GM20000 (cell line): ENCODE data around the gene ZNF438.
"Not testable (repeated sequence)": the region's sequence is repeated elsewhere in the genome, so short reads cannot be mapped to it uniquely, and the experiment has no call there.

Experiments used
- DNase-seq: peaks from one replicate; pipeline ENCODE4 v3.0.0; 2012; ENCODE audit warnings: low spot score
- CTCF ChIP-seq: IDR thresholded peaks from 2 replicates; pipeline ENCODE4 v1.5.1; 2012; ENCODE audit warnings: mild to moderate bottlenecking, control low read depth; ENCODE audit errors: extremely low read depth, missing control alignments

The ZNF438 gene

DNA sequence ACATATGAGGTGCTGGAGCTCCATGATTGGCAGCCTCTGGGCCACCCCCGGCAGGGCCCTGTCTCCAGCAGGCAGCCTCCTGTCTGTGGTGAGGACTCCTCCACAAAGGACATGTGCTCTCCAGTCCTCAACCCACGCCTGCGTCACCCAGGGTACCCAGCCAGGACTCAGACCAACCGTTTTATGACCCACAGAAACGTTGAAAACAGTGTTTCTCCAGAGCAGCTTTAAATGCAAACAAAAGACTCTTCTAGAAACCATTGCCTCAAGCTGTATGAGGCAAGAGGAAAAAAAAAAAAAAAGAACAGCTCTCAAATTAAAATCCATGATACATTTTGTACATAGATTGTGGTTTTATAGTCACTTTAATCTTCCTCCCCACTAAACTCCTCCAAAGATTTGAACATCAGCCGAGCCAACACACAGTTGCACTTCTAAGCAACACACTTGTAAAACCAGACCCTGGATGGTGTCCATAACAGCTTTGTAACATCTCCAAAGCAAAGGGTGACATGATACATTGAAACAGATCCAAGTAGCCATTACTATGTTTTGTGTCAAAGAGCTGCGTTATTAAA lies 227.1 kb downstream of the ZNF438 start:
- no peak for TF ChIP-seq CTCF
- DNase-seq = no peak

GRCh38 chr10:30803892-30804322 lies 227.8 kb downstream of the ZNF438 start:
- DNase-seq = no peak
- TF ChIP-seq CTCF = no peak

DNA sequence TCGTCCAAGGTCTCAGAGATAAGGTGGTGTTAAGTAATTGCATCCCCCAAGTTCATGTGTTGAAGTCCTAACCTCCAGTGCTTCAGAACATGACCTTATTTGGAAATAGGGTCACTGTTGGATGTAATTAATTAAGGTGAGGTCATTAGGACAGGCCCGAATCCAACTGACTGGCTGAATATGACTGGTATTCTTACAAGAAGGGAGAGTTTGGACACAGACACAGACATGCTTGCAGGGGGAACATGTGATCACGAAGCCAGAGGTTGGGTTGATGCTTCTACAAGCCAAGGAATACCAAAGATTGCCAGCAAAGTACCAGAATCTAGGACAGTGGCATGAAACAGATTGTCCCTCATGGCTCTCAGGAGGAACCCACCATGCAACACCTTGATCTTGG lies 228.6 kb downstream of the ZNF438 start:
- no peak for DNase-seq
- TF ChIP-seq CTCF = no peak

- TF ChIP-seq CTCF = no peak
Measured at GRCh38 chr10:30800368-30800767, 231.3 kb downstream of the ZNF438 start.

DNA sequence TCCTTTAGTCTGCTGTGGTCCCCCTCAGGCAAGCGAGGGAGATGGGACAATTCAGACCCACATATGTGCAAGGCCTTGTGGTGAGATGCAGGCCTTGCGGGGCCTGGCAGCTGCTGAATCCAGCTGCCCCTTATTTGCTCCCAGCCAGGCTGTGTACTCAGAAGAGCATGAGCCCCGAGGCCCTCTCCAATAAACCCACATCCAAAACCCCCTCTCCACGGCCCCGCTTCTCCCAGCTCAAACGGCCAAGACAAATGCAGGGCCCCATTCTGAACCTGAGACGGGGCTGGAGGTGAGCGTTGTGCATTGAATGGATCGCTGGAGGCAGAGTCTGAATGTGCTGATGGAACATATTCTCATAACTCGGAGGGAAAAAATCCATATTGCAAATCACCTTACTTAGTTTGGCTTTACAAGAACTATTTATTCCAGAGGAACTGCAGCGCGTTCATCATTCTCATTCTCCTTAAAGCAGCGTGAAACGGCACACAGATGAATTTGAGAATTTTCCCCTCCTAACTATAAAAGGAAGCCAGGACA lies 232.9 kb downstream of the ZNF438 start:
- no peak for TF ChIP-seq CTCF
- DNase-seq = no peak

More at GRCh38 chr10:30800368-30800767, 231.3 kb downstream of the ZNF438 start:
- no peak for DNase-seq

DNA sequence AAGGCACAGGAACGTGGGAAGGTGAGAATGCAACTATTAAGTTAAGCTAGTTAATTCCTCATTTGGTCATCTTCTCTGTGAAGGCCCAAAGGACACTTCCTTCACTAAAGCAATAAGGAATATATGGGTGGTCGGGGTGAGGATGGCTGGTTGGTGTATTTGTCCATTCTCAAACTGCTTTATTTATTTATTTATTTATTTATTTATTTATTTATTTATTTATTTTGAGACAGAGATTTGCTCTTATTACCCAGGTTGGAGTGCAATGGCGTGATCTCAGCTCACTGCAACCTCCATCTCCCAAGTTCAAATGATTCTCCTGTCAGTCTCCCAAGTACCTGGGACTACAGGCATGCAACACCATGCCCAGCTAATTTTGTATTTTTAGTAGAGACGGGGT lies 236.6 kb downstream of the ZNF438 start:
- not testable (repeated sequence) for DNase-seq
